Endothelial cell (in vitro differentiated cells): ENCODE measurements around the gene GRID1. TPM values are rescaled to one million over a fixed set of nuclear protein-coding genes. Genes with fewer than 3 reads are reported as not detected.
"Not testable (repeated sequence)": the region's sequence is repeated elsewhere in the genome, so short reads cannot be mapped to it uniquely, and the experiment has no call there.

Experiments used
- DNase-seq: peaks from one replicate; pipeline ENCODE4 v3.0.0; 2021; ENCODE audit warnings: low spot score
- H3K27ac Mint-ChIP-seq: one replicate; pipeline ENCODE4 v1.8.0; 2021; ENCODE audit warnings: mixed read lengths, inconsistent platforms; ENCODE audit not compliant: unreplicated experiment
- H3K27me3 Mint-ChIP-seq: one replicate; pipeline ENCODE4 v1.8.0; 2021; ENCODE audit warnings: mild to moderate bottlenecking, moderate library complexity, mixed read lengths, inconsistent platforms; ENCODE audit not compliant: unreplicated experiment
- H3K36me3 Mint-ChIP-seq: one replicate; pipeline ENCODE4 v1.8.0; 2021; ENCODE audit warnings: mild to moderate bottlenecking, low read depth, mixed read lengths, inconsistent platforms; ENCODE audit not compliant: unreplicated experiment
- H3K4me1 Mint-ChIP-seq: one replicate; pipeline ENCODE4 v1.8.0; 2021; ENCODE audit warnings: mild to moderate bottlenecking, mixed read lengths, inconsistent platforms; ENCODE audit not compliant: unreplicated experiment
- H3K4me3 Mint-ChIP-seq: one replicate; pipeline ENCODE4 v1.8.0; 2021; ENCODE audit warnings: mild to moderate bottlenecking, mixed read lengths, inconsistent platforms; ENCODE audit not compliant: unreplicated experiment
- H3K9me3 Mint-ChIP-seq: one replicate; pipeline ENCODE4 v1.8.0; 2021; ENCODE audit warnings: mixed read lengths, inconsistent platforms; ENCODE audit not compliant: unreplicated experiment
- CTCF ChIP-seq: fragments of 200-600 bp; sonication (generic); IDR thresholded peaks from one replicate; pipeline ENCODE4 v1.5.0; 2021; ENCODE audit warnings: antibody characterized with exemption; ENCODE audit not compliant: unreplicated experiment
- total RNA-seq: library from RNA; stranded (reverse); fragmentation: NEBNext Ultra II Directional; extraction: Animal tissue kit (Norgen Biotek cat#: 25700); gene quantifications from one replicate; pipeline ENCODE4 v1.2.1, GENCODE V29; 2021; ENCODE audit not compliant: unreplicated experiment

Gene GRID1
- total RNA-seq, 1 donor from 2014 or later, result 0.26 TPM

DNA sequence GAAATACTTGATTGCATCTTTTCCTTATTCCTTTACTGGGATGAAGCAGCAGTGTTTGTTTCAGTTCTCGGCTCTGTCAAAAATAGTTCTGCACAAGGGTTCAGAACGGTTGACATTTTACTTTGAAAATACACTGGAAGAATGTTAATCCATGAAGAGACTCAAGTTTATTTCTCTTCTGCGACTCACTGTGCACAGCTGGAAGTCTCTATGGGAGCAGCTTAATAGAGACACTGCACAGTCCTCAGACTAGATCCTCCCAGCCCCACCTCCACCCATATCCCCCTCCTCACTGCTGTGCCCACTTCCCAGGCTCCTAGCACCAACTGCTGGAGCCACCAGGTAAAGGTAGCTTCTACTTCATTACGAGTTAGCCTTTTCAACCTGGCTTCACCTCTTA lies 517.8 kb downstream of the GRID1 start:
- Mint-ChIP-seq H3K27ac (no peak overlapping the region), H3K27me3 (peaks cover 10% of the 10 kb centered on the region), H3K4me1 (no peaks in the 10 kb centered on the region), H3K36me3 (no peaks in the 10 kb centered on the region), H3K9me3 (peaks cover 20% of the 10 kb centered on the region), H3K4me3 (no peak overlapping the region)
- DNase-seq, result no peak
- TF ChIP-seq CTCF, result no peak

DNA sequence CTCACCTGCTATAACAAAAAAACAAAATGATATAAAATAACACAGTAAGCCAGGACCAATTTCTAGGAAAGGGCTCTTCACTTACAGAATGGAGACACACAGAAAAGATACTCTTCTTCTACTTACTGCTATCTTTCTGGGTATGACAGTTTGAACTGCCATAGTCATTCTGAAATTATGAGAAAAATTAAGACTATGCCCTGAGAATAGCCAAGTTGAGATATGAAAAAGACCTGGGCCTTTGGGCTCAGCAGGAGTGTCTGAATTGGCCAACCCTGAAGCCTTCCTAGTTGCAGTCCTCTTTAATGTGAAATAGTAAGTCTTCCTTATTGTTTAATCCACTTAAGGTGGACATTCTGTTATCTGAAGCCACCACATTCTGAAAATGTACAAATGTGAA lies 519.5 kb downstream of the GRID1 start:
- Mint-ChIP-seq H3K27me3 (peaks cover 6% of the 10 kb centered on the region), H3K27ac (no peak overlapping the region), H3K4me1 (no peaks in the 10 kb centered on the region), H3K9me3 (peaks cover 10% of the 10 kb centered on the region), H3K4me3 (no peak overlapping the region), H3K36me3 (no peaks in the 10 kb centered on the region)
- no peak for TF ChIP-seq CTCF
- no peak for DNase-seq

DNA sequence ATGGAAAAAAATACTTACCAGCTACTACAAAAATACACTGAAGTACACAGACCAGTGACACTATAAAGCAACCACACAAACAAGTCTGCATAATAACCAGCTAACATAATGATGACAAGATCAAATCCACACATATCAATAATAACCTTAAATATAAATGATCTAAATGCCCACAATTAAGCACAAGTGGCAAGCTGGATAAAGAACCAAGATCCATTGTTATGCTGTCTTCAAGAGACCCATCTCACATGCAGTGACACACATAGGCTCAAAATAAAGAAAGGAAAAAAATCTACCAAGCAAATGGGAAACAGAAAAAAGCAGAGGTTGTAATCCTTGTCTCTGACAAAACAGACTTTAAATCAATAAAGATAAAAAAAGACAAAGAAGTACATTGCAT lies 527.9 kb downstream of the GRID1 start:
- not testable (repeated sequence) for DNase-seq, H3K27ac Mint-ChIP-seq, H3K27me3 Mint-ChIP-seq, H3K9me3 Mint-ChIP-seq, H3K4me3 Mint-ChIP-seq, H3K36me3 Mint-ChIP-seq, H3K4me1 Mint-ChIP-seq

DNA sequence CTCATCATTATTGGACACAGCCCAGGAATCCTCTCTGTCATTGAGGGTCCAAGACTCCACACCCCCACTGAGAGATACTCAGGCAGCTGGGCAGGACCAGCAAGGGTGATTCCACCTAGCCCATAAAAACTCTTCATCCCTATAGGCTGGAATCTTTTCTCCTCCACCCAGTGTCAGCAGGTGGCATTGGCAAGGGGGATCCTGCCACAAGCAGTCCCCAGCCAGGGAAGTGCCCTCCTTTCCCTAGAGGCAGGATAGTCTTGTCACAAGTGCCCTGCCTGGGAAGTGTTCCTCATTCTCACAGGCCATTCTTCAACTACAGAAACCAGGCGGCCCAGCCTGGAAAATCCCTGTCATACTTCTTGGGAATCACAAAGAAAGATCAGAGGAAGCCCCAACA lies 533.6 kb downstream of the GRID1 start:
- no peaks in the 10 kb centered on the region for H3K27me3 Mint-ChIP-seq
- no peak overlapping the region for H3K27ac Mint-ChIP-seq

GRCh38 chr10:85831422-85831821 lies 535.2 kb downstream of the GRID1 start:
- no peak for DNase-seq
- Mint-ChIP-seq H3K4me3 (no peak overlapping the region), H3K27ac (no peak overlapping the region), H3K27me3 (no peaks in the 10 kb centered on the region), H3K36me3 (no peaks in the 10 kb centered on the region), H3K4me1 (no peaks in the 10 kb centered on the region), H3K9me3 (no peaks in the 10 kb centered on the region)
- no peak for TF ChIP-seq CTCF

More for the DNA sequence above, 533.6 kb downstream of the GRID1 start:
- no peaks in the 10 kb centered on the region for H3K36me3 Mint-ChIP-seq
- H3K4me1 Mint-ChIP-seq, result no peaks in the 10 kb centered on the region
- no peaks in the 10 kb centered on the region for H3K9me3 Mint-ChIP-seq
- no peak for DNase-seq
- H3K4me3 Mint-ChIP-seq, result no peak overlapping the region
- no peak for TF ChIP-seq CTCF

- Mint-ChIP-seq H3K27me3 (no peaks in the 10 kb centered on the region), H3K36me3 (no peaks in the 10 kb centered on the region), H3K9me3 (no peaks in the 10 kb centered on the region), H3K27ac (no peak overlapping the region), H3K4me3 (no peak overlapping the region), H3K4me1 (no peaks in the 10 kb centered on the region)
- no peak for TF ChIP-seq CTCF
- DNase-seq, result no peak
Observed at GRCh38 chr10:85826377-85826776, 540.2 kb downstream of the GRID1 start.
